PFSK-1 (cell line): ENCODE data around the gene SMCO3.

Experiments used
- POLR2AphosphoS5 ChIP-seq: IDR thresholded peaks from 2 replicates; pipeline ENCODE4 v1.6.1; 2012; ENCODE audit warnings: low read depth, mild to moderate bottlenecking, control low read depth, low read length, moderate library complexity
- SIN3A ChIP-seq: IDR thresholded peaks from 2 replicates; pipeline ENCODE4 v1.6.1; 2012; ENCODE audit warnings: mild to moderate bottlenecking, low read length, moderate library complexity, borderline replicate concordance; ENCODE audit not compliant: insufficient read depth
- TAF1 ChIP-seq: IDR thresholded peaks from 2 replicates; pipeline ENCODE4 v1.6.1; 2012; ENCODE audit warnings: low read length, control low read depth, borderline replicate concordance; ENCODE audit not compliant: insufficient read depth
- TF ChIP-seq, protein P1 (sequence below), 2 experiments: IDR thresholded peaks; 2 replicates each; pipeline versions ENCODE4 v1.6.1 to v1.8.0; 2011 to 2012; ENCODE audit warnings: low read depth in 2 of 2, low read length in 2 of 2, control low read depth in 1 of 2, inconsistent platforms in 1 of 2, mild to moderate bottlenecking in 1 of 2, moderate library complexity in 1 of 2; ENCODE audit not compliant: insufficient read depth in 1 of 2

DNA sequence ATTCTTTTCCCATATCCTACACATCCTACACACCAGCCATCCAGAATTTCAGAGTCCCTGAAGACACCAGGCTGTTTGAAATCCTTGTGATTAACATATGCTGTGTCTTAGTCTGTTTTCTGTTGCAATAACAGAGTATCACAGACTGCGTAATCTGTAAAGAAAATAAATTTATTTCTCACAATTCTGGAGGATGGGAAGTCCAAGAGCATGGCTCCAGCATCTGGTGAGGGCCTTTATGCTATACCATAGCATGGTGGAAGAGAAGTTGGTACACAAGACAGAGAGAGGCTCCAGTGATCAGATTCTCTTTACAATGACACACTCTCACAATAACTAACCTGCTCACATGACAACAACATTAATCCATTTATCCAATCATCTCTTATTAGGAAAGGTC lies 25.3 kb upstream of the SMCO3 start:
- TF ChIP-seq TAF1 (no peak), SIN3A (no peak), POLR2AphosphoS5 (no peak)
- TF ChIP-seq, protein P1, sequence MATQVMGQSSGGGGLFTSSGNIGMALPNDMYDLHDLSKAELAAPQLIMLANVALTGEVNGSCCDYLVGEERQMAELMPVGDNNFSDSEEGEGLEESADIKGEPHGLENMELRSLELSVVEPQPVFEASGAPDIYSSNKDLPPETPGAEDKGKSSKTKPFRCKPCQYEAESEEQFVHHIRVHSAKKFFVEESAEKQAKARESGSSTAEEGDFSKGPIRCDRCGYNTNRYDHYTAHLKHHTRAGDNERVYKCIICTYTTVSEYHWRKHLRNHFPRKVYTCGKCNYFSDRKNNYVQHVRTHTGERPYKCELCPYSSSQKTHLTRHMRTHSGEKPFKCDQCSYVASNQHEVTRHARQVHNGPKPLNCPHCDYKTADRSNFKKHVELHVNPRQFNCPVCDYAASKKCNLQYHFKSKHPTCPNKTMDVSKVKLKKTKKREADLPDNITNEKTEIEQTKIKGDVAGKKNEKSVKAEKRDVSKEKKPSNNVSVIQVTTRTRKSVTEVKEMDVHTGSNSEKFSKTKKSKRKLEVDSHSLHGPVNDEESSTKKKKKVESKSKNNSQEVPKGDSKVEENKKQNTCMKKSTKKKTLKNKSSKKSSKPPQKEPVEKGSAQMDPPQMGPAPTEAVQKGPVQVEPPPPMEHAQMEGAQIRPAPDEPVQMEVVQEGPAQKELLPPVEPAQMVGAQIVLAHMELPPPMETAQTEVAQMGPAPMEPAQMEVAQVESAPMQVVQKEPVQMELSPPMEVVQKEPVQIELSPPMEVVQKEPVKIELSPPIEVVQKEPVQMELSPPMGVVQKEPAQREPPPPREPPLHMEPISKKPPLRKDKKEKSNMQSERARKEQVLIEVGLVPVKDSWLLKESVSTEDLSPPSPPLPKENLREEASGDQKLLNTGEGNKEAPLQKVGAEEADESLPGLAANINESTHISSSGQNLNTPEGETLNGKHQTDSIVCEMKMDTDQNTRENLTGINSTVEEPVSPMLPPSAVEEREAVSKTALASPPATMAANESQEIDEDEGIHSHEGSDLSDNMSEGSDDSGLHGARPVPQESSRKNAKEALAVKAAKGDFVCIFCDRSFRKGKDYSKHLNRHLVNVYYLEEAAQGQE (IDR thresholded peaks at IDR 0.05; ENCODE audit: insufficient read depth in 1 of 2, low read depth in 2 of 2, low read length in 2 of 2) = no peak
